GM12865 (cell line): Measurements from ENCODE around the gene DNAH9.
A peak's percentile ranks its signal among the peaks of the same experiment; 100 is the strongest.

Experiments used
- DNase-seq: peaks from one replicate; pipeline ENCODE4 v3.0.0; 2010; ENCODE audit warnings: low read depth
- H3K4me3 ChIP-seq: 2 replicates; pipeline ENCODE4 v1.5.1; 2011; ENCODE audit warnings: mild to moderate bottlenecking, low read depth, low read length, control low read depth
- CTCF ChIP-seq: IDR thresholded peaks from 2 replicates; pipeline ENCODE4 v1.5.1; 2011; ENCODE audit warnings: low read length, control low read depth, low read depth, inconsistent platforms; ENCODE audit not compliant: insufficient read depth; ENCODE audit errors: missing control alignments

Gene DNAH9

DNA sequence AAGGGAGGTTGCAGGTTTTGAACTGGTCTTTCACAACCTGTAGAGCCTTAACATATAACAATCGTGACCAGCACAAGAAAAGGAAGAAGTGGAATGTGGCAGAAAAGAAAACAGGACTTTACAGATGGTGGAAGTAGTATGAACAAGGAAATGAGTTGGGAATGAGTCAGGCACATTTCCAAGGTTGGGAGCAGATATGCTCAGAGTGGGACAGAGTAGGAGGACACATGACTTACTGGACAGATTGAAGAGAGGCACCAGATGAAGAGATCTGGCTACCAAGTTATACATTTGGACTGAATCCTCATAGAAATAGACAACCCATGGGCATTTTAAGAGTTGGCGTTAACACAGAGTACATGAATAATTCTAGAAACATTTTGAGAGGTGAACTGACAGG lies 303.7 kb downstream of the DNAH9 start:
- DNase-seq, result no peak
- H3K4me3 ChIP-seq, result no peak overlapping the region
- TF ChIP-seq CTCF, result no peak

DNA sequence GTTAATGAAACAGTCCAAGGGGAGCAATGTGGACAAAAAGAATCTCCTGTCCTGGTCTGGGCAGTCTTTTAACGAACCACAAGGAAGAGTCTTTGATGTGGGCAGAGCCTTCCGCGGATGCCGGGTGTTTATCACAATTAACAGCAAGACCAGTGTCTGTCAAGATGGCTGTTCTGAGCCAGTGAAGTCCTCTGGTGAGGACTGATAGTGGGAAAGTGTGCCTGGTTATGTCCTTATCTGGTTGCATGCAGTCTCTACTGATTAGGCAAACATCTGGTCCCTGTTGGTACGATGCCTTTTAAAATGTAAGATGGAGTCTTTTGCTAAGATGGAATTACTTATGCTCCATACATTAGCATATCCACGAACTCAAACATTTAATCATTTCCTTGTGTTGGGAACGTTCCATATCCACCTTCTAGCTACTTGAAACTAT lies 310.5 kb downstream of the DNAH9 start:
- no peak for DNase-seq
- no peak overlapping the region for H3K4me3 ChIP-seq
- no peak for TF ChIP-seq CTCF

DNA sequence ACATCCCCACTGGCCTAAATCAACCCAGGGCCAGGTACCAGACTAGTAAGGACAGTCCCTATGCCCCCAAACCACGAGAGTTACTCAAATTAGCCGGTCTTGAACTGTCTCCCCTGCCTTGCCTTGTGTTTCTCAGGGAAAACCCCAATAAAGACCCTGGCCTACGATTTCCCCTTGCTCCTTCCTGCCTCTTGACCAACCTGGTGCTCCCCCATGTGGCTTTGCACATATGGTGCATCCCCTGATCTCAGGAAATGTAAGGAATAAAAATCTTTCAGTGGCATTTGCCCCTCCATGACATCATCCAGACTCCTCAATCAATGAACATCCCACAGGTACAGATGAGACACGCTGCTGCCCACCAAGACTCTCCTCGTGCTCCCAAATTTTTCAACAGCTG lies 311.1 kb downstream of the DNAH9 start:
- TF ChIP-seq CTCF, result no peak
- peak; percentile 6 for DNase-seq
- no peak overlapping the region for H3K4me3 ChIP-seq

DNA sequence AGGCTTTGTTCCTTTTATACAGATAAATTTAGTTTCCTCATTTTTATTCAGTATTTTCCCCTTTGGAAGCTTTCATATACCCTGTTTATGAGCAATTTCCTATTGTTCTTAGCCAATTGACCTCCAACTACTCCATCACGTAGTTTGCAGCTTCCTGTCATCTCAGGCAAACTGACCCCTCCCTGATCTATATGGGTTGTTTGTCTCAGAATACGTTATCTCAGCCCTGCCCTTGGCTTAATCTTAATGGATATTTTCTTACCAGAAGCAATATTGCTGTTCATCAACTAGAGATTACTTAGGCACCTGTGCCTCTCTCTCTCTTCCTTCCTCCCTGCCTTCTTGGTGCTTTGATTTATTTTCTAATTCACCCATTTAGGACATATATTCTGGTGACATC lies 317.8 kb downstream of the DNAH9 start:
- no peak for TF ChIP-seq CTCF
- DNase-seq, result no peak
- H3K4me3 ChIP-seq, result no peak overlapping the region

GRCh38 chr17:11917415-11917814 lies 319.1 kb downstream of the DNAH9 start:
- DNase-seq, result no peak

GRCh38 chr17:11921296-11921695 lies 323.0 kb downstream of the DNAH9 start:
- H3K4me3 ChIP-seq, result no peak overlapping the region
- no peak for TF ChIP-seq CTCF
- DNase-seq, result no peak

More at GRCh38 chr17:11917415-11917814, 319.1 kb downstream of the DNAH9 start:
- H3K4me3 ChIP-seq, result no peak overlapping the region
- no peak for TF ChIP-seq CTCF

- no peak for TF ChIP-seq CTCF
- no peak for DNase-seq
- no peak overlapping the region for H3K4me3 ChIP-seq
Measured at GRCh38 chr17:11922638-11923037, 324.4 kb downstream of the DNAH9 start.
